Astrocyte (in vitro differentiated cells and primary cell): ENCODE measurements around the gene CD40LG. TPM values are rescaled to one million over a fixed set of nuclear protein-coding genes. Genes with fewer than 3 reads are reported as not detected.

Experiments used
- DNase-seq: peaks from one replicate; pipeline ENCODE4 v3.0.0-alpha.2; 2010; ENCODE audit warnings: low read depth
- FAIRE-seq: peaks from 2 replicates; lab custom pipeline; 2011; peaks lifted over from hg19 to GRCh38; lab: Jason Lieb, UNC
- H2AFZ ChIP-seq: 2 replicates; pipeline ENCODE4 v1.6.0; 2012; ENCODE audit warnings: low read depth, low read length, inconsistent platforms
- H3K27ac ChIP-seq: 2 replicates; pipeline ENCODE4 v1.5.1; 2011; ENCODE audit warnings: low read depth, low read length, inconsistent platforms
- H3K27me3 ChIP-seq: 2 replicates; pipeline ENCODE4 v1.6.0; 2011; ENCODE audit warnings: low read length, inconsistent platforms; ENCODE audit not compliant: insufficient read depth
- H3K36me3 ChIP-seq: 2 replicates; pipeline ENCODE4 v1.5.1; 2011; ENCODE audit warnings: low read length, inconsistent platforms; ENCODE audit not compliant: insufficient read depth
- H3K4me1 ChIP-seq: 2 replicates; pipeline ENCODE4 v1.5.1; 2011; ENCODE audit warnings: low read length, inconsistent platforms; ENCODE audit not compliant: insufficient read depth
- H3K4me2 ChIP-seq: 2 replicates; pipeline ENCODE4 v1.6.0; 2012; ENCODE audit warnings: low read length, inconsistent platforms
- H3K4me3 ChIP-seq: 2 replicates; pipeline ENCODE4 v1.5.1; 2011; ENCODE audit warnings: low read depth, mild to moderate bottlenecking, low read length, inconsistent platforms; ENCODE audit not compliant: insufficient read depth
- H3K79me2 ChIP-seq: 2 replicates; pipeline ENCODE4 v1.6.0; 2012; ENCODE audit warnings: mild to moderate bottlenecking, low read length, inconsistent platforms; ENCODE audit not compliant: insufficient read depth
- H3K9ac ChIP-seq: 2 replicates; pipeline ENCODE4 v1.6.0; 2012; ENCODE audit warnings: mild to moderate bottlenecking, low read length, inconsistent platforms
- H3K9me3 ChIP-seq: 2 replicates; pipeline ENCODE4 v1.5.1; 2012; ENCODE audit warnings: low read depth, mild to moderate bottlenecking, low read length, inconsistent platforms; ENCODE audit not compliant: insufficient read depth
- H4K20me1 ChIP-seq: 2 replicates; pipeline ENCODE4 v1.6.0; 2012; ENCODE audit warnings: low read length, inconsistent platforms; ENCODE audit not compliant: insufficient read depth
- H3K27ac Mint-ChIP-seq: one replicate; pipeline ENCODE4 v1.8.0; 2021; ENCODE audit warnings: mild to moderate bottlenecking, mixed read lengths; ENCODE audit not compliant: unreplicated experiment
- H3K27me3 Mint-ChIP-seq: one replicate; pipeline ENCODE4 v1.8.0; 2021; ENCODE audit warnings: low read depth, mixed read lengths; ENCODE audit not compliant: unreplicated experiment
- H3K36me3 Mint-ChIP-seq: one replicate; pipeline ENCODE4 v1.8.0; 2021; ENCODE audit warnings: low read depth, mixed read lengths; ENCODE audit not compliant: unreplicated experiment
- H3K4me1 Mint-ChIP-seq: one replicate; pipeline ENCODE4 v1.8.0; 2021; ENCODE audit warnings: low read depth, mixed read lengths; ENCODE audit not compliant: unreplicated experiment
- H3K4me3 Mint-ChIP-seq: one replicate; pipeline ENCODE4 v1.8.0; 2021; ENCODE audit warnings: mild to moderate bottlenecking, moderate library complexity, mixed read lengths; ENCODE audit not compliant: unreplicated experiment
- H3K9me3 Mint-ChIP-seq: one replicate; pipeline ENCODE4 v1.8.0; 2021; ENCODE audit warnings: mild to moderate bottlenecking, mixed read lengths; ENCODE audit not compliant: unreplicated experiment
- CTCF ChIP-seq: IDR thresholded peaks from 2 replicates; pipeline ENCODE4 v1.5.1; 2011; ENCODE audit warnings: low read depth, mild to moderate bottlenecking, inconsistent platforms, low read length, moderate library complexity; ENCODE audit not compliant: insufficient read depth
- EZH2 ChIP-seq: IDR thresholded peaks from 2 replicates; pipeline ENCODE4 v1.6.1; 2012; ENCODE audit warnings: mild to moderate bottlenecking, low read length, inconsistent platforms; ENCODE audit not compliant: insufficient read depth
- total RNA-seq: library from RNA; stranded (reverse); gene quantifications from 2 replicates; pipeline ENCODE4 v1.2.1, GENCODE V29; 2021

Gene CD40LG
- total RNA-seq, 1 donor from 2014 or later = not detected

GRCh38 chrX:136674270-136674985, 26.5 kb downstream of the CD40LG start:
- Mint-ChIP-seq H3K4me3 (no peak overlapping the region), H3K4me1 (no peaks in the 10 kb centered on the region), H3K27ac (no peak overlapping the region), H3K36me3 (peaks cover 5% of the 10 kb centered on the region), H3K27me3 (no peaks in the 10 kb centered on the region), H3K9me3 (no peaks in the 10 kb centered on the region)
- FAIRE-seq (peak; percentile 90), DNase-seq (no peak)
- no peaks in the 10 kb centered on the region for H3K79me2 ChIP-seq
- no peak overlapping the region for H3K27ac ChIP-seq
- no peak overlapping the region for H3K4me2 ChIP-seq
- no peak overlapping the region for H3K4me3 ChIP-seq
- no peaks in the 10 kb centered on the region for H3K9me3 ChIP-seq
- no peaks in the 10 kb centered on the region for H4K20me1 ChIP-seq
- no peaks in the 10 kb centered on the region for H3K4me1 ChIP-seq
- H3K9ac ChIP-seq = no peak overlapping the region
- no peaks in the 10 kb centered on the region for H3K27me3 ChIP-seq
- no peak for TF ChIP-seq EZH2
- TF ChIP-seq CTCF = no peak
- no peaks in the 10 kb centered on the region for H3K36me3 ChIP-seq
- no peak overlapping the region for H2AFZ ChIP-seq

GRCh38 chrX:136679531-136679930, 31.6 kb downstream of the CD40LG start:
- no peaks in the 10 kb centered on the region for H3K79me2 ChIP-seq
- H3K9ac ChIP-seq = no peak overlapping the region
- H3K9me3 ChIP-seq = no peaks in the 10 kb centered on the region
- H3K27ac ChIP-seq = no peak overlapping the region
- H3K4me3 ChIP-seq = no peak overlapping the region
- DNase-seq = no peak
- Mint-ChIP-seq H3K9me3 (no peaks in the 10 kb centered on the region), H3K36me3 (no peaks in the 10 kb centered on the region), H3K4me1 (no peaks in the 10 kb centered on the region), H3K27me3 (no peaks in the 10 kb centered on the region), H3K27ac (no peak overlapping the region), H3K4me3 (no peak overlapping the region)
- TF ChIP-seq EZH2 (no peak), CTCF (no peak)
- no peak overlapping the region for H3K4me2 ChIP-seq
- no peaks in the 10 kb centered on the region for H4K20me1 ChIP-seq
- FAIRE-seq = no peak
- H3K27me3 ChIP-seq = no peaks in the 10 kb centered on the region
- no peak overlapping the region for H2AFZ ChIP-seq
- no peaks in the 10 kb centered on the region for H3K36me3 ChIP-seq
- no peaks in the 10 kb centered on the region for H3K4me1 ChIP-seq

GRCh38 chrX:136684120-136684519, 36.2 kb downstream of the CD40LG start:
- Histone ChIP-seq H3K9me3 (no peaks in the 10 kb centered on the region), H3K27me3 (no peaks in the 10 kb centered on the region), H3K9ac (no peak overlapping the region), H4K20me1 (no peaks in the 10 kb centered on the region), H3K79me2 (no peaks in the 10 kb centered on the region), H3K4me1 (peaks cover under 1% of the 10 kb centered on the region), H2AFZ (no peak overlapping the region), H3K4me3 (no peak overlapping the region), H3K4me2 (no peak overlapping the region), H3K27ac (no peak overlapping the region), H3K36me3 (no peaks in the 10 kb centered on the region)
- Mint-ChIP-seq H3K27ac (no peak overlapping the region), H3K4me1 (peaks cover 9% of the 10 kb centered on the region), H3K36me3 (no peaks in the 10 kb centered on the region), H3K27me3 (no peaks in the 10 kb centered on the region), H3K4me3 (no peak overlapping the region), H3K9me3 (no peaks in the 10 kb centered on the region)
- DNase-seq (no peak), FAIRE-seq (peak; percentile 67)
- no peak for TF ChIP-seq CTCF
- no peak for TF ChIP-seq EZH2
